IMR-90 (cell line): ENCODE data around the gene KRT9. TPM values are rescaled to one million over a fixed set of nuclear protein-coding genes. Genes with fewer than 3 reads are reported as not detected.

Experiments
- ATAC-seq: fragments of 200-7000 bp; cut with Tn5 transposase; 2 replicates; pipeline ENCODE4 v1.9.1; 2020; ENCODE audit warnings: low read depth, mild to moderate bottlenecking, moderate library complexity
- BruUV-seq: library from RNA; stranded (reverse); fragments of 400-500 nt; replicated peaks from 2 replicates; lab custom pipeline; 2021; lab: Mats Ljungman, UMichigan
- CTCF ChIA-PET: fragments of 300-600 bp; formaldehyde crosslinking; extraction: SDS; loops from one replicate; lab custom pipeline; 2021; ENCODE audit warnings: antibody characterized with exemption; lab: Yijun Ruan, JAX
- POLR2A ChIA-PET: fragments of 300-600 bp; sonication (Branson Sonifier 250); formaldehyde crosslinking; loops from one replicate; lab custom pipeline; 2022; ENCODE audit warnings: antibody characterized with exemption; ENCODE audit not compliant: unreplicated experiment; lab: Charles Lee
- DNase-seq: peaks from one replicate; pipeline ENCODE4 v3.0.0; 2013
- H2AFZ ChIP-seq: replicated peaks from 2 replicates; pipeline ENCODE3; 2013; ENCODE audit warnings: low read length, mild to moderate bottlenecking; ENCODE audit not compliant: poor library complexity
- H2AK5ac ChIP-seq: 2 replicates; pipeline ENCODE4 v1.6.1; 2013; ENCODE audit warnings: low read depth, low read length, inconsistent platforms
- H2AK9ac ChIP-seq: replicated peaks from 2 replicates; pipeline ENCODE3; 2013; ENCODE audit warnings: mild to moderate bottlenecking, low read depth, low read length, moderate library complexity; ENCODE audit not compliant: poor library complexity
- H2BK120ac ChIP-seq: 2 replicates; pipeline ENCODE4 v1.6.1; 2013; ENCODE audit warnings: low read depth, low read length, inconsistent platforms
- H2BK15ac ChIP-seq: 3 replicates; pipeline ENCODE4 v1.6.1; 2013; ENCODE audit warnings: low read depth, low read length, inconsistent platforms
- H2BK20ac ChIP-seq: 2 replicates; pipeline ENCODE4 v1.6.1; 2013; ENCODE audit warnings: low read depth, mild to moderate bottlenecking, inconsistent platforms, low read length, moderate library complexity
- H2BK5ac ChIP-seq: 2 replicates; pipeline ENCODE4 v1.6.1; 2013; ENCODE audit warnings: mild to moderate bottlenecking, low read depth, low read length, inconsistent platforms; ENCODE audit not compliant: poor library complexity, severe bottlenecking
- H3K14ac ChIP-seq: replicated peaks from 2 replicates; pipeline ENCODE4 v1.6.1; 2013; ENCODE audit warnings: low read depth, low read length, inconsistent platforms
- H3K18ac ChIP-seq: 2 replicates; pipeline ENCODE4 v1.6.1; 2013; ENCODE audit warnings: low read depth, low read length, control low read depth
- H3K23ac ChIP-seq: 2 replicates; pipeline ENCODE4 v1.6.1; 2013; ENCODE audit warnings: low read depth, low read length, inconsistent platforms
- H3K27ac ChIP-seq: 2 replicates; pipeline ENCODE4 v1.5.1; 2013; ENCODE audit warnings: mild to moderate bottlenecking, control low read depth, low read length; ENCODE audit not compliant: insufficient read depth
- H3K27me3 ChIP-seq: 2 replicates; pipeline ENCODE4 v1.6.1; 2013; ENCODE audit warnings: low read length; ENCODE audit not compliant: control insufficient read depth, insufficient read depth
- H3K36me3 ChIP-seq: 2 replicates; pipeline ENCODE4 v1.6.1; 2013; ENCODE audit warnings: low read length, mixed read lengths; ENCODE audit not compliant: control insufficient read depth, insufficient read depth
- H3K4ac ChIP-seq: 2 replicates; pipeline ENCODE4 v1.6.1; 2013; ENCODE audit warnings: low read depth, low read length, inconsistent platforms
- H3K4me1 ChIP-seq: 2 replicates; pipeline ENCODE4 v1.6.1; 2013; ENCODE audit warnings: low read length, mixed read lengths; ENCODE audit not compliant: control insufficient read depth, insufficient read depth
- H3K4me2 ChIP-seq: 2 replicates; pipeline ENCODE4 v1.6.1; 2013; ENCODE audit warnings: low read depth, mild to moderate bottlenecking, control low read depth, low read length, moderate library complexity
- H3K4me3 ChIP-seq: 2 replicates; pipeline ENCODE4 v1.5.1; 2013; ENCODE audit warnings: low read depth, mild to moderate bottlenecking, control low read depth, low read length, moderate library complexity; ENCODE audit not compliant: insufficient read depth
- H3K56ac ChIP-seq: 2 replicates; pipeline ENCODE4 v1.6.1; 2013; ENCODE audit warnings: low read length, inconsistent platforms; ENCODE audit not compliant: insufficient read depth; ENCODE audit errors: extremely low read depth
- H3K79me1 ChIP-seq, 2 experiments: 2 replicates each; pipeline ENCODE4 v1.6.1; 2013; ENCODE audit warnings: low read length in 2 of 2, inconsistent platforms in 1 of 2, low read depth in 1 of 2
- H3K9ac ChIP-seq: 2 replicates; pipeline ENCODE4 v1.6.1; 2013; ENCODE audit warnings: low read depth, low read length, control low read depth
- H3K9me1 ChIP-seq: 2 replicates; pipeline ENCODE4 v1.6.1; 2013; ENCODE audit warnings: low read length, inconsistent platforms; ENCODE audit not compliant: insufficient read depth
- H3K9me3 ChIP-seq: 2 replicates; pipeline ENCODE4 v1.6.1; 2013; ENCODE audit warnings: low read length; ENCODE audit not compliant: control insufficient read depth, insufficient read depth
- H4K20me1 ChIP-seq: 2 replicates; pipeline ENCODE4 v1.6.1; 2013; ENCODE audit warnings: low read length, inconsistent platforms; ENCODE audit not compliant: insufficient read depth
- H4K5ac ChIP-seq: 2 replicates; pipeline ENCODE4 v1.6.1; 2013; ENCODE audit warnings: mild to moderate bottlenecking, low read depth, low read length, control low read depth
- H4K8ac ChIP-seq, 2 experiments: 2 replicates each; pipeline ENCODE4 v1.6.1; 2013; ENCODE audit warnings: low read depth in 2 of 2, low read length in 2 of 2, control low read depth in 1 of 2, inconsistent platforms in 1 of 2
- H4K91ac ChIP-seq: 2 replicates; pipeline ENCODE4 v1.6.1; 2013; ENCODE audit warnings: low read depth, low read length, inconsistent platforms; ENCODE audit not compliant: insufficient read depth
- BHLHE40 ChIP-seq: fragments of 150-350 bp; IDR thresholded peaks from 2 replicates; pipeline ENCODE4 v1.6.1; 2016; ENCODE audit warnings: mild to moderate bottlenecking, low read depth, low read length
- CEBPB ChIP-seq: IDR thresholded peaks from 2 replicates; pipeline ENCODE4 v1.6.1; 2012; ENCODE audit warnings: low read depth, low read length, improper control_type of control experiment
- CHD1 ChIP-seq: IDR thresholded peaks from 2 replicates; pipeline ENCODE4 v1.6.1; 2012; ENCODE audit warnings: low read depth, low read length, improper control_type of control experiment
- CTCF ChIP-seq: conservative IDR thresholded peaks from 2 replicates; pipeline ENCODE4 v1.5.1; 2012; ENCODE audit warnings: mild to moderate bottlenecking, low read depth, low read length, improper control_type of control experiment
- FOS ChIP-seq: fragments of 150-350 bp; IDR thresholded peaks from 2 replicates; pipeline ENCODE4 v1.6.1; 2016; ENCODE audit warnings: low read depth, low read length
- MAFK ChIP-seq: IDR thresholded peaks from 2 replicates; pipeline ENCODE4 v1.6.1; 2012; ENCODE audit warnings: low read depth, low read length, improper control_type of control experiment
- MAZ ChIP-seq: IDR thresholded peaks from 2 replicates; pipeline ENCODE4 v1.6.1; 2012; ENCODE audit warnings: low read depth, mild to moderate bottlenecking, low read length, improper control_type of control experiment, moderate library complexity, borderline replicate concordance
- NFE2L2 ChIP-seq: fragments of 150-350 bp; IDR thresholded peaks from 2 replicates; pipeline ENCODE4 v1.6.1; 2016; ENCODE audit warnings: low read depth, mild to moderate bottlenecking, low read length
- POLR2A ChIP-seq: IDR thresholded peaks from 2 replicates; pipeline ENCODE4 v1.6.1; 2012; ENCODE audit warnings: mild to moderate bottlenecking, low read depth, low read length
- RCOR1 ChIP-seq: IDR thresholded peaks from 2 replicates; pipeline ENCODE4 v1.6.1; 2012; ENCODE audit warnings: mild to moderate bottlenecking, low read length, improper control_type of control experiment; ENCODE audit not compliant: insufficient replicate concordance
- SMC3 ChIP-seq: fragments of 150-350 bp; IDR thresholded peaks from 2 replicates; pipeline ENCODE4 v1.6.1; 2016; ENCODE audit warnings: low read depth, mild to moderate bottlenecking, antibody characterized with exemption, low read length, moderate library complexity
- WGBS, 2 experiments: methylation state at CpG; one replicate each; pipeline versions ENCODE4 v1.1.5 to v1.1.7; 2013; ENCODE audit warnings: missing lambda C conversion rate in 2 of 2; ENCODE audit not compliant: insufficient read length in 1 of 2; ENCODE audit errors: extremely low coverage in 2 of 2; 5-methylcytosine and 5-hydroxymethylcytosine counted together
- dilution Hi-C: fragments of 300-500 bp; cut with HindIII; formaldehyde crosslinking; loops from one replicate; pipeline ENCODE4 v1.14.3; 2018; ENCODE audit warnings: low sequenced_read_pairs; ENCODE audit not compliant: unreplicated experiment
- in situ Hi-C: fragments of 300-500 bp; cut with MboI; formaldehyde crosslinking; loops from 3 replicates; pipeline ENCODE4 v1.14.3; 2019; ENCODE audit warnings: low sequenced_read_pairs, inconsistent platforms, mixed read lengths
- intact Hi-C: fragments of 100-400 bp; cut with micrococcal nuclease; formaldehyde crosslinking; loops from 2 replicates; pipeline ENCODE4 v1.10.0; 2022
- polyA plus RNA-seq, 3 experiments: library from polyadenylated mRNA; depleted of rRNA; stranded (reverse); fragments of >200 nt; gene quantifications; 2 replicates each; pipeline ENCODE4 v1.2.3, GENCODE V29; 2012; ENCODE audit warnings: low replicate concordance in 1 of 3
- total RNA-seq: library from RNA; depleted of rRNA; stranded (reverse); fragments of >200 nt; gene quantifications from 2 replicates; pipeline ENCODE4 v1.2.3, GENCODE V29; 2012
- TF ChIP-seq, protein P1 (sequence below): fragments of 150-350 bp; IDR thresholded peaks from 2 replicates; pipeline ENCODE4 v1.6.1; 2016; ENCODE audit warnings: low read depth, mild to moderate bottlenecking, low read length, moderate library complexity, borderline replicate concordance

KRT9 gene
- total and polyA plus RNA-seq, 2 of the 4 experiments (the other 2 are of a cell fraction), result not detected

DNA sequence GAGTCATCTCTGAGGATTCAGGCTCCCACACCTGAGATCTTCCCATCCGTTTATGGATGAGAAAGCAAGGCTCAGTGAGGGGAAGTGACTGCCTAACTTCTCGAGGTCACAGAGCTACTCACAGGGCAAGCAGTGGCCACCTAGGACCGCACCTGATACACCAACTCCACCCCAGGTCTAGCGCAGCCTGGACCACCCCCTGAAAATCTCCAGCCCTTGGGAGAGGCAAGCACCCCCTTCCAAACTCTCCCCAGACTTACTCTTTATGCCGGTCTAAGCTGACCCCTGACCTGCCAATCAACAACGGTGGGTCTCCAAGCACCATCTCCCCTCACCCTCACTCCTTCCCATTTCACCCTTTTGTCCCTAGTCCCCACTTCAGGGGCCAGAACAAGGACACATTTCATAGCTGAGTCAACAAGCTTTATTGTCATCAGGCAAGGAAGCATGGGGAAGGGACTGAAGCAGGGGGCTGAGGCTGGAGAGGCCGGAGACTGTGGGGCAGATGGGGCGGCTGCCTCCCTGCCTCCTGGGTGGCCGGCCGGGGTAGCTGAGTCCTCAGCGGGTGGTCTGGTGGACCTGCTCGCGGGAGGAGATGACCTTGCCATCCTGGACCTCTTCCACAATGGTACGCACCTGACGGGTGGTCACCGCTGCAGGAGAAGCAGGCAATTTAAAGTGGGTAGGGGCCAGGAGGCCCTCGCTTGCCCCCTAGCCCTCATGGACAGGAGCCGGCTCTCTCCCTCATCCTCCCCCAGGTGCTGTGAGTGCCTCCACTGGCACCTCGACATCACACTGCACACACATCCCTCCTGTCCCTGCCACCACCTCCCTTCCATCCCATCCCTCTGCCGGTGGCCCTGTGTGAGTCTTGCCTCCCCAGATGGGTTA is 47.4 kb upstream of the KRT9 start:
- H3K4me3 ChIP-seq, result no peak overlapping the region
- POLR2A ChIA-PET, result no interaction called here
- dilution Hi-C loops, result no loop called here
- H3K14ac ChIP-seq, result no peak overlapping the region
- BruUV-seq, result no TSS peak
- no peaks in the 10 kb centered on the region for H3K9me3 ChIP-seq
- DNase-seq, result no peak
- H3K36me3 ChIP-seq, result no peaks in the 10 kb centered on the region
- no peak overlapping the region for H2BK120ac ChIP-seq
- no peak overlapping the region for H3K23ac ChIP-seq
- no peak overlapping the region for H3K9ac ChIP-seq
- no peak overlapping the region for H2AK5ac ChIP-seq
- no peak overlapping the region for H3K27ac ChIP-seq
- no peak overlapping the region for H3K56ac ChIP-seq
- in situ Hi-C loops, result no loop called here
- no peak overlapping the region for H4K91ac ChIP-seq
- no peaks in the 10 kb centered on the region for H3K79me1 ChIP-seq
- no peak overlapping the region for H3K18ac ChIP-seq
- H4K8ac ChIP-seq, result no peak overlapping the region
- no peak overlapping the region for H2AFZ ChIP-seq
- no peaks in the 10 kb centered on the region for H3K9me1 ChIP-seq
- no peak overlapping the region for H2BK5ac ChIP-seq
- no peak overlapping the region for H3K4ac ChIP-seq
- H3K27me3 ChIP-seq, result peaks cover 36% of the 10 kb centered on the region
- no peak overlapping the region for H3K4me2 ChIP-seq
- no peak for TF ChIP-seq FOS
- no peak for TF ChIP-seq MAZ
- no peak for TF ChIP-seq MAFK
- TF ChIP-seq, protein P1, sequence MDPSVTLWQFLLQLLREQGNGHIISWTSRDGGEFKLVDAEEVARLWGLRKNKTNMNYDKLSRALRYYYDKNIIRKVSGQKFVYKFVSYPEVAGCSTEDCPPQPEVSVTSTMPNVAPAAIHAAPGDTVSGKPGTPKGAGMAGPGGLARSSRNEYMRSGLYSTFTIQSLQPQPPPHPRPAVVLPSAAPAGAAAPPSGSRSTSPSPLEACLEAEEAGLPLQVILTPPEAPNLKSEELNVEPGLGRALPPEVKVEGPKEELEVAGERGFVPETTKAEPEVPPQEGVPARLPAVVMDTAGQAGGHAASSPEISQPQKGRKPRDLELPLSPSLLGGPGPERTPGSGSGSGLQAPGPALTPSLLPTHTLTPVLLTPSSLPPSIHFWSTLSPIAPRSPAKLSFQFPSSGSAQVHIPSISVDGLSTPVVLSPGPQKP, result no peak
- TF ChIP-seq SMC3, result no peak
- TF ChIP-seq CTCF, result no peak
- TF ChIP-seq POLR2A, result no peak
- TF ChIP-seq CEBPB, result no peak
- TF ChIP-seq CHD1, result no peak
- TF ChIP-seq RCOR1, result no peak
- no peak for TF ChIP-seq NFE2L2
- no peak for TF ChIP-seq BHLHE40
- intact Hi-C loops, result no loop called here
- no peak overlapping the region for H2BK15ac ChIP-seq
- H2BK20ac ChIP-seq, result no peak overlapping the region
- no peaks in the 10 kb centered on the region for H4K20me1 ChIP-seq
- no peaks in the 10 kb centered on the region for H3K4me1 ChIP-seq
- WGBS, 2 experiments, result 84% methylated on average over 6 of the region's 20 CpGs; no CpG with 5 or more reads in 1 of the 2 experiments
- ATAC-seq, result no peak
- no peak overlapping the region for H2AK9ac ChIP-seq
- H4K5ac ChIP-seq, result no peak overlapping the region
- CTCF ChIA-PET, result no interaction called here
